Fibroblast of skin of right quadriceps (primary cell): ENCODE results near the gene OTULIN.

Source experiments
- DNase-seq: peaks from one replicate; pipeline ENCODE4 v3.0.0-alpha.2; 2013

OTULIN gene

GRCh38 chr5:14669415-14669814 is 4.9 kb downstream of the OTULIN start:
- DNase-seq, result no peak

- DNase-seq, result no peak
Observed at GRCh38 chr5:14669975-14670374, 5.5 kb downstream of the OTULIN start.

GRCh38 chr5:14671414-14671813 is 6.9 kb downstream of the OTULIN start:
- DNase-seq, result no peak

GRCh38 chr5:14672082-14672481 is 7.6 kb downstream of the OTULIN start:
- DNase-seq, result no peak

- DNase-seq, result no peak
Observed at GRCh38 chr5:14672484-14673394, 8.2 kb downstream of the OTULIN start.

- no peak for DNase-seq
Observed at GRCh38 chr5:14673443-14673842, 8.9 kb downstream of the OTULIN start.

- no peak for DNase-seq
Observed at GRCh38 chr5:14674983-14675854, 10.7 kb downstream of the OTULIN start.

- no peak for DNase-seq
Observed at GRCh38 chr5:14675865-14676300, 11.4 kb downstream of the OTULIN start.

GRCh38 chr5:14676320-14676719 is 11.8 kb downstream of the OTULIN start:
- no peak for DNase-seq

GRCh38 chr5:14678773-14679334 is 14.3 kb downstream of the OTULIN start:
- DNase-seq, result no peak

GRCh38 chr5:14679595-14679994 is 15.1 kb downstream of the OTULIN start:
- DNase-seq, result no peak

- DNase-seq, result no peak
Observed at GRCh38 chr5:14681236-14681752, 16.8 kb downstream of the OTULIN start.

GRCh38 chr5:14683906-14684455 is 19.5 kb downstream of the OTULIN start:
- DNase-seq, result no peak

GRCh38 chr5:14684757-14685156 is 20.2 kb downstream of the OTULIN start:
- DNase-seq, result no peak

GRCh38 chr5:14685757-14686156 is 21.2 kb downstream of the OTULIN start:
- DNase-seq, result peak; percentile 51

- DNase-seq, result no peak
Observed at GRCh38 chr5:14686517-14686916, 22.0 kb downstream of the OTULIN start.

GRCh38 chr5:14687023-14687665 is 22.6 kb downstream of the OTULIN start:
- DNase-seq, result no peak

- no peak for DNase-seq
Observed at GRCh38 chr5:14693070-14693469, 28.6 kb downstream of the OTULIN start.

- DNase-seq, result no peak
Observed at GRCh38 chr5:14695152-14695551, 30.6 kb downstream of the OTULIN start.

GRCh38 chr5:14696057-14696456 is 31.5 kb downstream of the OTULIN start:
- no peak for DNase-seq

GRCh38 chr5:14696851-14697250 is 32.3 kb downstream of the OTULIN start:
- no peak for DNase-seq

- no peak for DNase-seq
Observed at GRCh38 chr5:14698495-14698894, 34.0 kb downstream of the OTULIN start.
